Measurements from ENCODE around the gene FOXP1. TPM values are rescaled to one million over a fixed set of nuclear protein-coding genes. Genes with fewer than 3 reads are reported as not detected.

FOXP1 gene
- total RNA-seq, 1 donor from 2014 or later, result 26.1 TPM

- no peak for DNase-seq (ENCODE audit: low spot score)
- ATAC-seq, result no peak
Observed at GRCh38 chr3:71406972-71407810, 176.3 kb downstream of the FOXP1 start.

GRCh38 chr3:71402911-71403310 lies 180.6 kb downstream of the FOXP1 start:
- DNase-seq (ENCODE audit: low spot score), result no peak

DNA sequence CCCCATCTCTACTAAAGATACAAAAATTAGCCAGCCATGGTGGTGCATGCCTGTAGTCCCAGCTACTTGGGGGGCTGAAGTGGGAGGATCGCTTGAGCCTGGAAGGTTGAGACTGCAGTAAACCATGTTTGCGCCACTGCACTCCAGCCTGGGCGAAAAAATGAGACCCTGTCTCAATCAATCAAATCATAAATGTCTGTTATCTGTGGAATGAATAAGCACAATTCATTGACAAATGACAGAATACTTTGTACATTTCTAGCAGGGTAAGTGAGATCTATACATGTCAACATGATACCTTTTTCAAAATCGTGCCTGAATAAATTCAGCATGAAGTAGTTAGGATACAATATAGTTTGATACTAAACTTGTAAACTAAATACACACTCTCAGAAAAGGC lies 181.2 kb downstream of the FOXP1 start:
- no peak for ATAC-seq
- no peak for DNase-seq (ENCODE audit: low spot score)

More at GRCh38 chr3:71402911-71403310, 180.6 kb downstream of the FOXP1 start:
- no peak for ATAC-seq

- DNase-seq (ENCODE audit: low spot score), result no peak
- ATAC-seq, result no peak
Observed at GRCh38 chr3:71401695-71402231, 181.8 kb downstream of the FOXP1 start.

GRCh38 chr3:71400986-71401451 lies 182.5 kb downstream of the FOXP1 start:
- DNase-seq (ENCODE audit: low spot score) (no peak), ATAC-seq (peak; percentile 54)

GRCh38 chr3:71399478-71399877 lies 184.1 kb downstream of the FOXP1 start:
- peak; percentile 50 for ATAC-seq
- DNase-seq (ENCODE audit: low spot score), result no peak

- no peak for DNase-seq (ENCODE audit: low spot score)
- ATAC-seq, result no peak
Observed at GRCh38 chr3:71398157-71398836, 185.2 kb downstream of the FOXP1 start.

GRCh38 chr3:71397726-71398125 lies 185.8 kb downstream of the FOXP1 start:
- DNase-seq (ENCODE audit: low spot score) (no peak), ATAC-seq (no peak)

- no peak for DNase-seq (ENCODE audit: low spot score)
- peak; percentile 58 for ATAC-seq
Observed at GRCh38 chr3:71397046-71397445, 186.5 kb downstream of the FOXP1 start.

DNA sequence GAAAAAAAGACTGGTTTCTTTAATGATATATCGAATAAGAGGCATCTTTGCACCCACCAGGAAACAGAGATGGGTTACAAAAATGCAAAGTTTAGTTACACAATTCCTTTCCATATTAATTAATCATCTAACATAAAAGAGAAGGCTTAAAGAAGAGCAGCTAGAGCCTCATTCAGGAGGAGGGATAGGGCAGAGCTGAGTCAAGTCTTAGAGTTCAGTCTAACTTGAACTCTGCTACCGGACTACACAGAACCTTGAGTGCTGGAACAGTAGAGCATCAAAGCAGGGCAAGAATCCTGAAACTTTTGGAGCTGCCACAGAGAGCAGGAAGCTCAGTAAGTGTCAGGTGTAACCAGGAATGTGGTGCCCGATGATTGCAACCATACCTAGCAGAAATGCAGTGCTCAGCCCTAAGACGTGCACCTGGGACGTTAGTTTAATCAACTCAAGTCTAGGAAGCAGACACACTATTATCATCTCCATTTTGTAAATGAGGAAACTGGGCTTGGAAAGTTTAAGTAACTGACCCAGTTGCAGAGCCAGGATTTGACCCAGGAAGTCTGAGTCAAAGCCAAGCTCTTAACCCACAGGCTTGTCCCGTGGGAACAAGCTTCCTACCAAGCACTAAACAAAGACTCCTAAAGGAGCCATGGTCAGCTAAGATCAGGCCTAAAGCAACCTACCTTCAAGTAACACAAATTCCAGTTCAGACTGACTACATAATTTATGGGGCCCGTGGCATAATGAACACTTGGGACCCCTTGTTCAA lies 187.4 kb downstream of the FOXP1 start:
- DNase-seq (ENCODE audit: low spot score) (no peak), ATAC-seq (peak; percentile 57)

DNA sequence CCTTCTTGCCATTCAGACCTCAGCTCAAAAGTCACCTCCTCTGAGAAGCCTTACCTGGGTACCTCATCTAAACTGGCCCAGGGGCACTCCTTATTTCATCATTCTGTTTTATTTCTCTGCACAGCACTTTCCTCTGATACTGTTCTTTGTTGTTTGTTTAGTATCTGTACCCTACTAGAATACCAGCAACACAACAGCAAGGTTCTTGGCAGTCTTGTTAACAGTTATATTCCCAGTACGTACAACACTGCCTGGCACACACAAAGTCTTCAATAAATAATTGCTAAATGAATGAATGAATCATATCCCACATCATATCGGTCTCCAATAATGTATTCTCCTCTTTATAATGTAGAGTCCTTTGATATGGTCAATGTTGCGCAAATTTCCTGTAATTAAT lies 188.1 kb downstream of the FOXP1 start:
- DNase-seq (ENCODE audit: low spot score) (no peak), ATAC-seq (no peak)

- no peak for ATAC-seq
- DNase-seq (ENCODE audit: low spot score), result no peak
Observed at GRCh38 chr3:71393745-71394144, 189.8 kb downstream of the FOXP1 start.

GRCh38 chr3:71393093-71393492 lies 190.4 kb downstream of the FOXP1 start:
- ATAC-seq (no peak), DNase-seq (ENCODE audit: low spot score) (no peak)

DNA sequence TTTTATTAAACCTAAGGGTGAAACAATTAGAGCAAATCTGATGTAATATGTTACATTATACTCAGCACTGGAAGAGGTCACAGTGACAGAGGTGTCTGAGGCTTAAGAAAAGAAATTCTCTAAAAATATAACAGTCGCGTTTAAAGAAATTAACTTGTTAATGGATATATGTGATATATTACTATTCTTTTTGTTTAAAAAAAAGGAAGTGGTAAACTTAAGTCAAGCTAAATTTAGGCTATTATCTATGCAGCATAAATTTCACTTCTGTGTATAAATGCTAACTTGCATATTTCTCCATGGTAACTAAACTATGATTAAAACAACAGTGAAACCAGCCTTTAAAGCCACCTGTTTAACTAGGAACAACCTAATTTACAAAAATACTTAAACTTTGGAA lies 191.3 kb downstream of the FOXP1 start:
- no peak for DNase-seq (ENCODE audit: low spot score)
- no peak for ATAC-seq

DNA sequence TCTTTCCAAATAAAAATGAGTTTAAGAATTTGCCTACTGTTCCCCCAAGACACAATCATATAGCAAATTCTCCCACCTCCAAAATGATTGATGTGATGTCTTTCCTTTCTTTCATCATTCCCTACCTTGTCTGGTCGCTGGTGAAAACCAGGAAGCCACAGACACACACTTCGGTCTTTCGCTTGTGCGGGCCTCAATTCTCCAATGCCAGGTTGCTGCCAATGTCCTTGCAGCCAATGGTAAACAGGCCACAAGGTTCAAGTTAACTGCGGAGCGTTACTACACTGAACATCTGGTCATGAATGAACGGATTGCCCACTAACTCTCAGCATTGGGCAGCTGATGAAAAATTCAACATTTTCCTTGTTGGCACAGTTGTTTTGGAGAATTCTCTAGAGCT lies 192.2 kb downstream of the FOXP1 start:
- ATAC-seq (no peak), DNase-seq (ENCODE audit: low spot score) (no peak)

GRCh38 chr3:71389911-71390573 lies 193.5 kb downstream of the FOXP1 start:
- peak; percentile 71 for DNase-seq (ENCODE audit: low spot score)
- ATAC-seq, result peak; percentile 95

GRCh38 chr3:71389191-71389590 lies 194.3 kb downstream of the FOXP1 start:
- no peak for ATAC-seq
- DNase-seq (ENCODE audit: low spot score), result no peak

GRCh38 chr3:71388535-71389120 lies 194.9 kb downstream of the FOXP1 start:
- no peak for ATAC-seq
- no peak for DNase-seq (ENCODE audit: low spot score)

DNA sequence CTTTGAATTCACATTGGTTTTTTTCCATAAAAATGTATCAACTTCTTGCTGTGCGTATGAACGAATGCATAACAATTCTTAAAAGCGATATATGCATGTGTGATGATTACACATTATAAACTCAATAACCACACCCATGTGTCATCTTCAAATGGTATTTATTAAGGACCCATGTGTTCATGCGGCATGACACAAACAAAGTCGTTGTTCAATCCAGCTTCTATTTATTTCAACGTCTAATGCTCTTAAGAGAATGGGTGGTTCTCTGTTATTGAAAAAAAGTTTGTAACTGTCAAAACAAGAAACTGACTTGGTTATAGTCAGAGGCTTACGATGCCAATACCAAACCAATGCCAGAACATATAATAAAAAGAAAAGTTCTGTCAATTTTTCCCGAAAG lies 195.9 kb downstream of the FOXP1 start:
- ATAC-seq (no peak), DNase-seq (ENCODE audit: low spot score) (no peak)
